BJ (cell line): ENCODE measurements around the gene THSD8. TPM values are rescaled to one million over a fixed set of nuclear protein-coding genes. Genes with fewer than 3 reads are reported as not detected.

Experiments
- CTCF ChIA-PET: fragments of 350-600 bp; formaldehyde crosslinking; extraction: SDS; loops from one replicate; lab custom pipeline; 2021; ENCODE audit warnings: antibody characterized with exemption, inconsistent platforms; lab: Yijun Ruan, JAX
- POLR2A ChIA-PET: fragments of 300-600 bp; sonication (Branson Sonifier 250); formaldehyde crosslinking; extraction: SDS; loops from one replicate; lab custom pipeline; 2021; ENCODE audit warnings: antibody characterized with exemption; lab: Charles Lee
- DNase-seq: peaks from one replicate; pipeline ENCODE4 v3.0.0-alpha.2; 2011; ENCODE audit warnings: low read depth
- H3K27me3 ChIP-seq: 2 replicates; pipeline ENCODE4 v1.6.0; 2011; ENCODE audit warnings: low read length; ENCODE audit not compliant: control insufficient read depth, insufficient read depth
- H3K36me3 ChIP-seq: 2 replicates; pipeline ENCODE4 v1.5.1; 2011; ENCODE audit warnings: low read length; ENCODE audit not compliant: control insufficient read depth, insufficient read depth
- H3K4me3 ChIP-seq: 2 replicates; pipeline ENCODE4 v1.5.1; 2011; ENCODE audit warnings: low read depth, mild to moderate bottlenecking, control low read depth, low read length
- polyA plus RNA-seq: library from polyadenylated mRNA; depleted of rRNA; stranded (reverse); fragments of >200 nt; gene quantifications from 2 replicates; pipeline ENCODE4 v1.2.3, GENCODE V29; 2011
- TF ChIP-seq, protein P1 (sequence below): IDR thresholded peaks from 2 replicates; pipeline ENCODE4 v1.5.1; 2011; ENCODE audit warnings: low read depth, mild to moderate bottlenecking, control low read depth, inconsistent platforms, low read length, moderate library complexity; ENCODE audit not compliant: insufficient read depth

THSD8 gene
- polyA plus RNA-seq, 1 experiment: 0.75 TPM

GRCh38 chr19:12767666-12768065 is 34.2 kb upstream of the THSD8 start:
- H3K4me3 ChIP-seq: no peak overlapping the region
- H3K36me3 ChIP-seq: peaks cover 8% of the 10 kb centered on the region
- CTCF ChIA-PET: interaction anchor here (1.5 to 28.6 kb wide), 6 partner anchors 9 to 82 kb away, joined by 4 to 874 read pairs (median 64); partner anchors contain the start of genes BEST2, HOOK2, JUNB and PRDX2
- POLR2A ChIA-PET: no interaction called here
- no peaks in the 10 kb centered on the region for H3K27me3 ChIP-seq
- no peak for DNase-seq
- TF ChIP-seq, protein P1, sequence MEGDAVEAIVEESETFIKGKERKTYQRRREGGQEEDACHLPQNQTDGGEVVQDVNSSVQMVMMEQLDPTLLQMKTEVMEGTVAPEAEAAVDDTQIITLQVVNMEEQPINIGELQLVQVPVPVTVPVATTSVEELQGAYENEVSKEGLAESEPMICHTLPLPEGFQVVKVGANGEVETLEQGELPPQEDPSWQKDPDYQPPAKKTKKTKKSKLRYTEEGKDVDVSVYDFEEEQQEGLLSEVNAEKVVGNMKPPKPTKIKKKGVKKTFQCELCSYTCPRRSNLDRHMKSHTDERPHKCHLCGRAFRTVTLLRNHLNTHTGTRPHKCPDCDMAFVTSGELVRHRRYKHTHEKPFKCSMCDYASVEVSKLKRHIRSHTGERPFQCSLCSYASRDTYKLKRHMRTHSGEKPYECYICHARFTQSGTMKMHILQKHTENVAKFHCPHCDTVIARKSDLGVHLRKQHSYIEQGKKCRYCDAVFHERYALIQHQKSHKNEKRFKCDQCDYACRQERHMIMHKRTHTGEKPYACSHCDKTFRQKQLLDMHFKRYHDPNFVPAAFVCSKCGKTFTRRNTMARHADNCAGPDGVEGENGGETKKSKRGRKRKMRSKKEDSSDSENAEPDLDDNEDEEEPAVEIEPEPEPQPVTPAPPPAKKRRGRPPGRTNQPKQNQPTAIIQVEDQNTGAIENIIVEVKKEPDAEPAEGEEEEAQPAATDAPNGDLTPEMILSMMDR: no peak

- POLR2A ChIA-PET: no interaction called here
- DNase-seq: no peak
- CTCF ChIA-PET: interaction anchor here (2.4 to 28.6 kb wide), 3 partner anchors 9 to 80 kb away, joined by 17 to 874 read pairs (median 355); partner anchors contain the start of genes JUNB, PRDX2, RNASEH2A and THSD8
Measured at GRCh38 chr19:12769689-12770088, 32.2 kb upstream of the THSD8 start.

GRCh38 chr19:12770922-12771321 is 30.9 kb upstream of the THSD8 start:
- Histone ChIP-seq H3K4me3 (no peak overlapping the region), H3K36me3 (peaks cover 2% of the 10 kb centered on the region), H3K27me3 (no peaks in the 10 kb centered on the region)
- CTCF ChIA-PET: interaction anchor here (2.4 to 28.6 kb wide), 3 partner anchors 11 to 78 kb away, joined by 17 to 874 read pairs (median 355); partner anchors contain the start of genes JUNB, PRDX2, RNASEH2A and THSD8
- POLR2A ChIA-PET: no interaction called here
- TF ChIP-seq, protein P1: no peak
- no peak for DNase-seq

More at GRCh38 chr19:12769689-12770088, 32.2 kb upstream of the THSD8 start:
- TF ChIP-seq, protein P1: no peak
- Histone ChIP-seq H3K4me3 (no peak overlapping the region), H3K36me3 (peaks cover 2% of the 10 kb centered on the region), H3K27me3 (no peaks in the 10 kb centered on the region)

DNA sequence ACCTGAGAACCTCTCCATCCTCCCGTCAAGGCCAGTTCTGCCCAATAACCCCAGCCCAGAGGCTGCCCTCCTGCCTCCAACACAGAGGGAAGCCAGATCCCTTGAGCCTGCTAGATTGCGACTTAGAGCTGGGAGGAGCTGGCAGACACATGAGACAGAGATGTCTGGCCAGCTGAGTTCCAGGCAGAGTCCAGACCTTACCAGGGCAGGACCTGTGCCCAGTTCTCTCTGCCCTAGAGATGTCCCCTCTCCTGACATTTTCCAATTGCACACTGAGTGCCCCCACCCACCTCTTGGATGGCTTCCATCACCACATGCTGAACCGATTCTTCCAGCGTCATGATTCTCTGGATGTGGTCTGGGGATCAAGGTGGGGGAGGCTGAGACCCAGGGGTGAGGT is 29.5 kb upstream of the THSD8 start:
- CTCF ChIA-PET: interaction anchor here (3.6 to 28.6 kb wide), 3 partner anchors 13 to 75 kb away, joined by 20 to 874 read pairs (median 43); partner anchors contain the start of genes JUNB, PRDX2, RNASEH2A and THSD8
- peaks cover 2% of the 10 kb centered on the region for H3K36me3 ChIP-seq
- no peak for DNase-seq
- H3K4me3 ChIP-seq: no peak overlapping the region
- H3K27me3 ChIP-seq: no peaks in the 10 kb centered on the region
- POLR2A ChIA-PET: no interaction called here
- TF ChIP-seq, protein P1: no peak

- TF ChIP-seq, protein P1: peak; percentile 60
- ChIA-PET CTCF (interaction anchor here (0.7 to 28.6 kb wide), 10 partner anchors 7 to 98 kb away, joined by 3 to 874 read pairs (median 5); partner anchors contain the start of genes JUNB, PRDX2, RNASEH2A and THSD8), POLR2A (interaction anchor here (1.0 kb wide), 1 partner anchor 19 kb away, joined by 13 read pairs; no protein-coding TSS in a partner anchor)
- no peaks in the 10 kb centered on the region for H3K27me3 ChIP-seq
- H3K36me3 ChIP-seq: peaks cover 2% of the 10 kb centered on the region
- no peak for DNase-seq
- H3K4me3 ChIP-seq: no peak overlapping the region
Measured at GRCh38 chr19:12773571-12773970, 28.3 kb upstream of the THSD8 start.
